GM18511 (cell line): ENCODE measurements around the gene TRMT44.

Source experiments
- ATAC-seq: cut with Tn5 transposase; IDR thresholded peaks from one replicate; pipeline ENCODE4 v1.9.1; 2021; ENCODE audit warnings: mild to moderate bottlenecking, moderate library complexity; ENCODE audit not compliant: unreplicated experiment

The TRMT44 gene

GRCh38 chr4:8434251-8435073 lies 6.1 kb upstream of the TRMT44 start:
- no peak for ATAC-seq

- ATAC-seq = peak; percentile 74
Measured at GRCh38 chr4:8435656-8436121, 4.9 kb upstream of the TRMT44 start.

GRCh38 chr4:8437281-8437680 lies 3.3 kb upstream of the TRMT44 start:
- ATAC-seq = no peak

GRCh38 chr4:8438743-8439142 lies 1.8 kb upstream of the TRMT44 start:
- ATAC-seq = no peak

- no peak for ATAC-seq
Measured at GRCh38 chr4:8439168-8439567, 1.4 kb upstream of the TRMT44 start.

- ATAC-seq = peak; percentile 37
Measured at GRCh38 chr4:8439914-8440491, 574 bp upstream of the TRMT44 start.

- ATAC-seq = no peak
Measured at GRCh38 chr4:8441499-8442091, 1.0 kb downstream of the TRMT44 start.

- no peak for ATAC-seq
Measured at GRCh38 chr4:8442596-8443358, 2.2 kb downstream of the TRMT44 start.

GRCh38 chr4:8443801-8444200 lies 3.2 kb downstream of the TRMT44 start:
- ATAC-seq = no peak

- no peak for ATAC-seq
Measured at GRCh38 chr4:8446122-8446521, 5.5 kb downstream of the TRMT44 start.

GRCh38 chr4:8451440-8452182 lies 11.0 kb downstream of the TRMT44 start:
- ATAC-seq = no peak

- ATAC-seq = no peak
Measured at GRCh38 chr4:8453957-8454356, 13.4 kb downstream of the TRMT44 start.

GRCh38 chr4:8457646-8458252 lies 17.2 kb downstream of the TRMT44 start:
- no peak for ATAC-seq

GRCh38 chr4:8459867-8460445 lies 19.4 kb downstream of the TRMT44 start:
- ATAC-seq = no peak

GRCh38 chr4:8461086-8461485 lies 20.5 kb downstream of the TRMT44 start:
- no peak for ATAC-seq

- no peak for ATAC-seq
Measured at GRCh38 chr4:8461616-8462015, 21.0 kb downstream of the TRMT44 start.

- ATAC-seq = no peak
Measured at GRCh38 chr4:8463811-8464210, 23.2 kb downstream of the TRMT44 start.

GRCh38 chr4:8464381-8464780 lies 23.8 kb downstream of the TRMT44 start:
- ATAC-seq = no peak

GRCh38 chr4:8465615-8466611 lies 25.3 kb downstream of the TRMT44 start:
- ATAC-seq = no peak
